AML-193 (cell line): ENCODE results near the gene VWA5B2.

Experiments used
- DNase-seq, 2 experiments: peaks; one replicate each; lab custom pipeline; 2025; lab: John Stamatoyannopoulos, UW

Gene VWA5B2

DNA sequence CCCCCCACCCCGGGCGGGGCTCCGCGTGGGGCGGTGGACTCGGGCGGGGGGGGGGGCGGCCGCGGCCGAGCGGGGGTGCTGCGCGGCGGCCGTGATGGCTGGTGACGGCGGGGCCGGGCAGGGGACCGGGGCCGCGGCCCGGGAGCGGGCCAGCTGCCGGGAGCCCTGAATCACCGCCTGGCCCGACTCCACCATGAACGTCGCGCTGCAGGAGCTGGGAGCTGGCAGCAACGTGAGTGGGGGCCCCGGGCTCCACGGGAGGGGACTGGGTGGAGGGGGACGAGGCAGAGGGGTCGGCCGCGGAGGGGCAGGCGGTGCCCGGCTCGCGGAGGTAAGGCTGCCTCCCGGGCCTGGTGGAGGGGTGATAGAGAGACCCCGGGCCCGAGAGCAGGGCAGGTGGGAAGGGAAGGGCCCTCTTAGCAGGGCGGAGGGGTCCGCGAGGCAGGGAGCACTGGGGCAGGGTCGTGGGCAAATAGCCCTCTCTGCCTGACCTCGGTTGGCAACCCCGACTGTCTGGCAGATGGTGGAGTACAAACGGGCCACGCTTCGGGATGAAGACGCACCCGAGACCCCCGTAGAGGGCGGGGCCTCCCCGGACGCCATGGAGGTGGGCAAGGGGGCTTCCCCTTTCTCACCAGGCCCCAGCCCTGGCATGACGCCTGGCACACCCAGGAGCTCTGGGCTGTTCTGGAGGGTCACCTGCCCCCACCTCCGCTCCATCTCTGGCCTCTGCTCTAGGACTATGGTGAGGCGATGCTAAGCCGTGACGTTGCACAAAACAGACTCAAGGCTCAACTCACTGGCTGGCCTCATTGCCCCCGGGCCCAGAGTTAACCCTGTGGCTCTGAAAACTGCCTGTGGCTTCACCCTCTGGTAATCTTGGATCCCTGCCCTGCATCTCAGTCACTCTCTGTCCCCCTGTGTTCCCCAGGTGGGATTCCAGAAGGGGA, 46.9 kb downstream of the VWA5B2 start, which contains the start of gene ECE2:
TSS of gene ECE2 (plus strand) at position 62 of the 950 bp plus-strand sequence. CDS start at position 194, 132 bp downstream.
- no peak for DNase-seq

DNA sequence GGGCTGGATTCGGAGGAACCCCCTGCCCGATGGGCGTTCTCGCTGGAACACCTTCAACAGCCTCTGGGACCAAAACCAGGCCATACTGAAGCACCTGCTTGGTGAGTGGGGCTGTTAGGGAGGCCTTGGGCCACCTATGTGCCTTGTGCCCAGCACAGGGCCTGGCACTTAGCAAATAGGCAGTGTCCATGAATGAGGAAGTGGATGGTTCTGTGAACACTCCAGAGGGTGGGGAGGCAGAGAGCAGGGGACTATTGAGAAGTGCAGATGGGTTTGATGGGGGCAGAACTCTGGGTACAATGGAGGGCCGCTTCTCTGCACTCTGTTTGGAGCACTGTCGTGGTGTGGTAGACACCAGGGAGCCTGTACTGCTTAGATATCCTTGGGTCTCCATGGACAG, 48.0 kb downstream of the VWA5B2 start:
- DNase-seq = no peak

DNA sequence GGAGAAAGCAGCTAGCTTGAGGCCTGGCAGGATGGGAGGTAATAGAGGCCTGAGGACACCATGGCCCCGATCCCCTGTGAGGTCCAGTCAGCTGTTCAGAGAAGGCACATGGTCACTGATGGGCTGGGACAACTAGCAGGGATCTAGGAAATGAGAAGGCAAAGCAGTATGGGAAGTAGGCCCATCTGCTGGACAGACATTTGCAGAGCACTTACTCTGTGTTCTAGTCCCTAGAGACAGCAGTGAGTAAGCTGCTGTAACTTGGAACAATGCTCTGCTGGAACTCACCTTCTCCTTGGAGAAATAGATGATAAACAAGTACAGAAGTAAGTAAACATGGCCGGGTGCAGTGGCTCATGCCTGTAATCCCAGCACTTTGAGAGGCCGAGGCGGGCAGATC, 53.6 kb downstream of the VWA5B2 start:
- no peak for DNase-seq

DNA sequence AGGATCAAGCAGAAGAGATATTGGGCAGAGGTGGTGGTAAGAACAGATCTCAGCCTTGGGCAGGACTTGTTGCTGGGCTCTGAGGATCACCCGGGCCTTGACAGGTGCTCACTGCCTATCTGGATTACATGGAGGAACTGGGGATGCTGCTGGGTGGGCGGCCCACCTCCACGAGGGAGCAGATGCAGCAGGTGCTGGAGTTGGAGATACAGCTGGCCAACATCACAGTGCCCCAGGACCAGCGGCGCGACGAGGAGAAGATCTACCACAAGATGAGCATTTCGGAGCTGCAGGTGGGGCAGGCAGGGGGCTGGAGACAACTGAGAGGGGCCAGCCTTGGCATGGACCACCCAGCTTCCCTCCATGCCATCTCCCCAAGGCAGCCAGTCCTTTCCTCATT, 54.3 kb downstream of the VWA5B2 start:
- no peak for DNase-seq

- DNase-seq = peak; percentile 69 to 72
These were observed 55.3 kb downstream of the VWA5B2 start for GRCh38 chr3:184284696-184285095.

DNA sequence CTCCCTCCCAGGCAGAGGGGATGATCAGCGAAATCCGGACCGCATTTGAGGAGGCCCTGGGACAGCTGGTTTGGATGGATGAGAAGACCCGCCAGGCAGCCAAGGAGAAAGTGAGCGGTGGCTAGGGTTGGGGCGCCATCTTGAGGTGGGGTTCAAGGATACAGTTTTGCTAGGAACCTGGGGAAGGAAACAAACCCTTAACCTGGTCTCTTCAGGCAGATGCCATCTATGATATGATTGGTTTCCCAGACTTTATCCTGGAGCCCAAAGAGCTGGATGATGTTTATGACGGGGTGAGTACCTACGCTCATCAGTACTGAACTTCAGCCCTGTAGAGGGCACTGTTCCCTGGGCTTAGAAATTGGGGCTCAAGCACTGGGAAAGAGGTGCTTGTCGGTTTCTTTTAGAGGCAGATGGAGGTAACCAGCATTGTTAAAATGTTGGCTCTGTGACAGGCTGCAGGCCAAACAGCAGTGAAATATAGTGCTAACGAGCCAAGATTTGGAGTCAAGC, 60.1 kb downstream of the VWA5B2 start:
- peak; percentile 70 to 73 for DNase-seq

- DNase-seq = no peak
These were observed 60.9 kb downstream of the VWA5B2 start for GRCh38 chr3:184290331-184290730.

GRCh38 chr3:184291044-184291737, 61.8 kb downstream of the VWA5B2 start:
- no peak for DNase-seq
